Medulla oblongata (tissue), 1 donor: ENCODE measurements around the gene ROBO1.

Experiments used
- DNase-seq: peaks from one replicate; pipeline ENCODE4 v3.0.0-alpha.2; 2015; ENCODE audit errors: extremely low spot score

Gene ROBO1

DNA sequence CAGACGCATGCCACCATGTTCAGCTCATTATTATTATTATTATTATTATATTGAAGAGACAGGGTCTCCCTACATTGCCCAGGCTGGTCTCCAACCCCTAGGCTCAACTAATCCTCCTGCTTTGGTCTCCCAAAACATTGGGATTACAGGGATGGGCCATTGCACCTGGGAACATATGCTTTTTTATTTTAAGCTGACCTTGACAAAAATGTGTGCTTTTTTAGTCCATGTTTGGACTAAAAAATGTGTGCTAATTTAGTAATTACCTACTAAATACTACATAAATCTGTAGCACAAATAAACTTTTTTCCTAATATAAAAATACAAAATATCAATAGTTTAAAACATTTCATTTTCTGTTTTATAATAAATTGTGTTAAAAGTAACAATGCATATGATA, 693.2 kb downstream of the ROBO1 start:
- DNase-seq, result no peak

DNA sequence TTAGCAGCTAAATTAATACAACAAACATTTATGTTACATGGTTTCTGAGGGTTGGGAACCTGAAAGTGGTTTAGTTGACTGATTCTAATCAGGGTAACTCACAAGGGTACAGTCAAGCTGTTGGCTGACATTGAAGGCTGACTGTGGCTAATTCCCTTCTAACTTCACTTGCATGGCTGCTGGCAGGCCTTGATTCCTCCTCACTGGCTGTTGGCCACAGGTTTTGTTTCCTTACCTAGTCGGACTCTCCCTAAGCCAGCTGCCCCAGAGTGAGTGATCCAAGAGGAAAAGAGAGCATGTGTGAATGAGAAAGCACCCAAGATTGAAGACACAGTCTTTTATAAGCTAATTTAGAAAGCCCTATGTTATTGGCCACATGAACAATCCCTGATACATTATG, 700.1 kb downstream of the ROBO1 start:
- no peak for DNase-seq

DNA sequence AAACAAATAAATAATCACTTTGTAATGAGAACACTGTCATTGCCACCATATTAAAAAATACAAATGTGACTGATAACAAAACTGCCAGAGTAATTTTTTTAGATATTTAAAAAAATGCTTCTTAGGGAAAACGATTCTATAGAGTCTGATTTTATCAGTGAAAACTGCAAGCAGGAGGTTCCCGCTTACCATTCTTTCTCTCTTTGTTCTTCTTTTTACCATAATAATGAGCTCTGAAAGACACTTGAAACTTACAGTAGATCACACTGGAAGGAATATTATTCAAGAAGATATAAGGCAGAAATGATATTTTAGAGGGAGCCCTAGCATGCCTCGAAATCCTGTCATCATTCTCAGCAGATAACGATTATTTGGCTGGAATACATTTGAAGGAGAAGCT, 701.3 kb downstream of the ROBO1 start:
- no peak for DNase-seq

DNA sequence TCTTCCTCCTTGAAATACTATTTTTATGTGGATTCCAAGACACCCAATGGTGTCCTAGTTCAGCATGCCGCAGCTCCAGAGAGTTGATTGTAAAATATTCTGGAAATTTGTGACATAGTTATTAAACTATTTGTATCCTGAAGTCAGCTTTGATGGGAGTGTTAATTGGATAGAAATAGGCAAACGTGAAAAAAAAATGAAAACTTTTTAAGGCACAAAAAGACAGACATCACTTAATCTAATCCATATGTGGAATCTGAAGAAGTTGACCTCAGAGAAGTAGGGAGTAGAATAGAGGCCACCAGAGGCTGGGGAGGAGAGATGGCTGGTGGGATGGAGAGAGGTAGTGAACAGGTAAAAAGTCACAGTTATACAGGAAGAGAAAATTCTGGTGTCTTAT, 704.2 kb downstream of the ROBO1 start:
- DNase-seq, result no peak

DNA sequence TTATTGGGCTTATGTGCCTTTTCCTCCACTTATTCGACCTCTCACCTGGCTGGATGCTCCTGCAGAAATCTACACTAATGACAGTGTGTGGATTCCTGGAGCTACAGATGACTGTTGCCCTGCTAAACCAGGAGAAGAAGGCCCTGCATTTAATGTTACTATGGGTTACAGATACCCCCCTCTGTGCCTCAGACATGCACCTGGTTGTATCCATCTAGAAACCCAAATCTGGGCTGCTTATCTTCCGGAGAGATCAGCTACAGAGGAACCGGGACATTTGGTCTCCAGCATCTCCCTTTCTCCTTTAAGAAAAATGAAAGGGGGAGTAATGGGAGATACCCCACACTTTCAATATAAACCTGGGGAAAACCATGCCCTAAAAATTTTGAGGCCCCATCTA, 710.0 kb downstream of the ROBO1 start:
- no peak for DNase-seq

DNA sequence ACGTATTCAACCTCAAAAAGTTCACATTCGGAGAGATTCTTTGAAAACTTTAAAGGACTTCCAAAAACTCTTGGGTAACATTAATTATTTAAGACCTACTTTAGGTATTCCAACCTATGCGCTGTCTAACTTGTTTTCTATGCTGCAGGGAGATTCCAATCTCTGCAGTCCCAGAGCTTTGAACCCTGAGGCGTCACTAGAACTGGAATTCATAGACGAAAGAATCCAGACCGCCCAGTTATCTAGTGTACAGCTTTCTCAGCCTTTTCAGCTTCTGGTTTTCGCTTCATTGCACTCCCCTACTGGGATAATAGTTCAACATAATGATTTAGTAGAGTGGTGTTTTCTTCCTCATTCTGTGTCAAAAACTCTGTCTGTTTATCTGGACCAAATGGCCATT, 711.3 kb downstream of the ROBO1 start:
- no peak for DNase-seq

DNA sequence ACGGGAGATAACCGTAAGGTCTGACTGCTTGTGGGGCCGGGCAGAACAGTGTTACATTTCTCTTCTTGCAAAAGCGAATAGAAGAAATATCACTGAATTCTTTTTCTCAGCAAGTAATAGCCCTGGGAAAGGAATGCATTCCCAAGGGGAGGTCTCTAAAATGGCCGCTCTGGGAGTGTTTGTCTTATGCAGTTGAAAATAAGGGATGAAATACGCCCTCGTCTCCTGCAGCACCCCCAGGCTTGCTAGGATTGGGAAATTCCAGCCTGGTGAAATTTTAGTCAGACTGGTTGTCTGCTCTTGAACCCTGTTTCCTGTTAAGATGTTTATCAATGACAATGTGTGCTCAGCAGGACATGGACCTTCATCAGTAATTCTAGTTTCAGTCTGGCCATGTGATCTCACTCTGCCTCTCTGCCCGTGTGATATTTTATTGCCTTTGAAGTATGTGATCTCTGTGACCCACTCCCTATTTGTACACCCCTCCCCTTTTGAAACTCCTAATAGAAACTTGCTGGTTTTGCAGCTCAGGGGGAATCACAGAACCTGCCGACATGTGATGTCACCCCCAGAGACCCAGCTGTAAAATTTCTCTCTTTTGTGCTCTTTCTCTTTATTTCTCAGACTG, 715.6 kb downstream of the ROBO1 start:
- no peak for DNase-seq

DNA sequence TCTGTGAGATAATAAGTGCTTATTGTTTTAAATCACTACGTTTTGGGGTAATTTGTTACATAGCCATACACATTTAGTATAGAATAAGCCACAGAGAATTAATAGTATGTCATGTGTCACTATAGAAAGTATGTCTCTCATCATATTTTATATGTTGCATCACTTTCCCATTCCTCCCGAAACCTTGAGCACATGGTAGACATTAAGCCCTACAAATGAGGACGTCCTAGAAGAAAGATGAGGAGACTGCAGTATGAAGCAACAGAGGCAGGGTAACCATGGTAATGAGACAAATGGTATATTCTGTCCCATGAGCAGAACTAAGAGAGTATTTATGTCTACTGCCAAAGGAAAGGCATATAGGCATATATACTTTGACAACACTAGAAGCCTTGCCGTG, 720.2 kb downstream of the ROBO1 start:
- no peak for DNase-seq

DNA sequence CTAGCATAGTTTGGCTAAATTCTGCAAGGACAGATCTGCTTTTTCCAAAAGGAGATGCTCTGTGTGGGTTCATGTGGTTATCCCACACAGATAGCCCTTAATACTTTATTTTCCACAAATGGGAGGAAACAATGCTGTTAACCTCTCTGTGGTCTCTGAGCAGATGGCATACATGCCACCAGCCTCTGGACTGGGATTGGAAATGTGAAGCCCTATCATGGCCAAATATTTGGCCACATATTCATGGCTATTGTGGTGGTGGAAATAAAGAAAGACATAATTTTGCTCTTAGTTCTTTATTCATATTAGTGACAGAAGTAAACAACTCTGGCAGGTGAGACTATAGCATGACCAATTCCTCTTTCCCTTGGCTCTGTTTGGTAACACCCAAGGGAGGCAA, 726.2 kb downstream of the ROBO1 start:
- no peak for DNase-seq

DNA sequence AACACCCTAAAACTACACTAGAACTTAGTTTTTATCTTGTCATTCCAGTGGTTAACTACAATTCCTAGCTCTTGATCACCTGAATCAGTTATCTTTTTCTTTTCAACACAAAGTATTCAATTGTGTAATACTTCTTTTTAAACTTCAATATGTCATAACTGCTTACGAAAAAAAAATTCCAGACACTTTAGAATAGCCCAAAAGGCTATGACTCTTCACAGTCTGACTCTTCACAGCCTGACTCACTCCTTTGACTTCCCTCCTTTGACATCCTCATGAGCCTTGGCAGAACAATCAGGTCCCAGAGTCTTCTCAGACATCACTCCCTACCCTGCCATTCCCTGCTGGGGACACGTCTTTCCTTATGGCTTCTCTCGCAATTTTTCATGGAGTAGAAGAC, 727.1 kb downstream of the ROBO1 start:
- no peak for DNase-seq

DNA sequence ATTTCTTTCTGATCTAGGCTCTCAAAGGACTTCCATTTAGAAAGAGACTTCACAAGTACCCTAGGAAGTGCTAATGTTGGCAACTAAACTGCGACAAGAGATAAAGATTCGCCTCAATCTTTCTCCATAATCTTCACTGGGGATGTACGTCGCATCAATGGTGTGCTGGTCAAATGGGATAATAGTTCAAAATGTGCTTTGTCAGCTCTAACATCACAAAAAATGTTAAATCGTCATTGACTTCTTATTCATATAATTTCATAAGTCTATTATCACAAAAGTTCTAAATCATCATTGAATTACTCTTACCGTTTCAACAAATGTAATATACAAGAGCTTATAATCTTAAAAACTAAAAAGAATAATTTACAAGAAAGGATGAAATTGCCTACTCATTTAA, 727.7 kb downstream of the ROBO1 start:
- DNase-seq, result no peak

DNA sequence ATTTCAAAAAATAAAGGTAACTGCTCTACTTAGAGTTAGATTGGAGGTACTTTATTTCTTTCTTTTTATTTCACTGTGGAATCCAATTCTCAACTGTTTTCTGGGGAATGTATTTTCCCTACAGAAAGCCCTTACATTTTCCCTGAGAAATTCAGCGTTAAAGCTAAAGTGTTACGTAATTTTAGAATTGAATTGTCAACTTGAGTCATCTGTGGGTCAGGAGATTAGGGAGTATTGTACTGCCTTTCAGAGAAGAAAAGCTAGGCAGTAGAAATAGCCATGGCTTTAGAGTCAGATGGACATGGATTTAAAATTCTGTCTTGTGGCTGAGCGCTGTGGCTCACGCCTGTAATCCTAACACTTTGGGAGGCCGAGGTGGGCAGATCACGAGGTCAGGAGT, 728.6 kb downstream of the ROBO1 start:
- DNase-seq, result no peak

DNA sequence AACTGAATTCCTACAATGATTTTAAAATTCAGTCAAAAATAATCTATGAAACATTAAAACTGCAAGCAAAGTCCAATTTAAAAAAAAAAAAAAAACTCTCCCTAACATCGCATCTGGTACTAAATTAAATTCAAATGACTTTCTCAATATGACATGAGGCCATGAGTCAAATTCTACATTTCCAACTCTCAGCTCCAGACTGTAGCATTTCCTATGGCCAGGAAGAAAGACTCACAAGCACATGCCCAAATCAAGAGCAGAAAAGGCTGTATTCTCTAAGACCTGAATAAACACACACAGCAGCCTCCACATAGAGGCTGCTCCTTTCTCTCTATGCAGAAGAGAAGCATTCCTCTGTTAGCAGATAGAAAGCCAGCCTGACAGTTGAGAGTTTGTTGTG, 729.2 kb downstream of the ROBO1 start:
- no peak for DNase-seq

DNA sequence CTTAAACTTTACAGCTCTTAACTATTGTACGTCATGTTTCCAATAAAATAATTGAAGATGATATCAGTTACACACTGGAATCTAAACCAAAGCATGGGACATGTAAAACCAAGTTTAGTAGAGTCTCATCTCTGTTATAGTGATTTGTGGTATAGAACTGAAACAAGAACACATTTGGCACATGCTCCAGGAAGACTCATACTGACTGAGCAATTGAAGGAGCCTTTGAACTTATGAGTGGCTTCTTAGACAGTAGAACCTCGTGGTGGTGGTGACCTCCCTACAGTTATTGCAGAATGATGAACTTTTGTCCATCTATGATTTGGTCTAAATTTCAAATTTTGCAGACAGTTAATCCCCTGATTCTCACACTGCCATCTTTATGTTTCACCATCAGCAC, 729.7 kb downstream of the ROBO1 start:
- no peak for DNase-seq

DNA sequence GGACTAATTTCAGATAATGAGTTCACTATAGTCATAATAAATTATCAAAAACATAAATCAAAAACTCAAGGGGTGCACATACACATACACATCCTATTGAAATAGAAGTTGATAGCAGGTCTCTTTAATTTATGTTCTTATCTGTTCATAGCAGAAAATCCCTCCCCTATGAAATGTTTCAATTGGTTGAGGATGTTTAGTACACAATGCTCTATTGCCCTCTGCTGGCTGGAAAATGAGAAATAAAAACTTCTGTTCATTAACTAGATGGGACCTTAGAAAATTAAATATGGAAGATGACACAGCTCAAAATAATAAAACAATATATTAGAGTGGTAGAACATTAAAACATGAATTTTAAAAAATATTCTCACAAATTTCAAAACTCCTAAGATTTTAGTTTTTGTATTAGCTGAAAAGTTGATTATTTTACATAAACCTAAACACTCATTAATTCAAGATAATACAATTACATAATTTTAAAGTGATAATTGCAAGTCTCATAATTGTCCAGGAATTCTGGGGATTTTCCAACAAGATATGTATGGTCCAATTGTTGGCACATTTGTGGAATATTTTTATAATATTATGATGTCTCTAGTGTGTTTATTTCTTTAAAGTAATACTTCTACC, 735.0 kb downstream of the ROBO1 start:
- DNase-seq, result peak; percentile 83

DNA sequence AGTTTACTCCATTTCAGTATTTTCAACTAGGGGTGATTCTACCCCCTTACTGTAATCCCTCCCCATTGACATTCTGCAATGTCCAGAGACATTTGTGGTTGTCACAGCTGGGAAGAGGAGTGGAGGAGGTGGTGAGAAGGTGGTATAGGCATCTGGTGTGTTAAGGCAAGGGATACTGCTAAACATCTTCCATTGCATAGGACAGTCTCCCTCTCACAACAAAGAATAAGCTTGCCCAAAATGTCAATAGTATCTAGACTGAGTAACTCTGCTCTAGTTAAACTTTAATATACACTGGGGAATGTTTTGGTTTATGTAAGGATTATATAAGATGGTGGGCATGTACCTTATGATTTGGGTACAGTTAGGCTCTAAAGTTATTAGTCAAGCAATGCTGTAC, 737.6 kb downstream of the ROBO1 start:
- DNase-seq, result no peak

DNA sequence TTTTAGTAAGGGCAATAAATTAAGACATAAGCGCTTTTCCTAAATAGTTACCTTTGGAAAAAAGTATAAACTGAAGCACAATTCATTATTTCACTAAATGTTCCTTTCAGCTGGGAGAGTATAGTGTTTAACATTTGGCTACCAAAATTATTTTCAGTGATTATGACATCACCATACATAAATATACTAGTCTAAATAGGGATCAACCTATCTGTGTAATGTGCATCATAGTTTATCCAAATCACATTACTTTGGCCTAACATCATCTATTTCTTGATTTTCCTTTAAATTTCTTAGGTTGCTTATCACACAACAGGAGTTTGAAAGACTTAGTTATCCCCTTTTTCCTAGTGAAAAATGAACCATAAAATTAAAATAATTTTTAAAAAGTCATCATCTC, 738.9 kb downstream of the ROBO1 start:
- no peak for DNase-seq

DNA sequence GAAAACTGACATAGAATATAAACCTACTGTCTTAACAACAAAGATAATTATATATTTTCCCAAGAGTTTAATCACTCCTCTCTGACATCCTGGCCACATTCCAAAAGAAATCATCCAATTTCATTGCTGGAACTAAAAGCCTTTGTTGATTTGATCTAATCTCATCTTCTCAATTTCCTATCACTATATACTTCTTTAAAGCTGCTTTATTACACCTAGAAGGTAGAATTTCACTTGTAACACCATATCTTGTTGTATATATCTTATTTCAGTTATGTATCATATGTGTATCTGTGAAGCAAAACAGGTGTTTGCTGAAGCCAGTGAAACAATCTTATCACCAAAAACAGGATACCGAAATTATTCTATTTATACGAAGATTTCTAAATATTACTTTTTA, 740.2 kb downstream of the ROBO1 start:
- no peak for DNase-seq

DNA sequence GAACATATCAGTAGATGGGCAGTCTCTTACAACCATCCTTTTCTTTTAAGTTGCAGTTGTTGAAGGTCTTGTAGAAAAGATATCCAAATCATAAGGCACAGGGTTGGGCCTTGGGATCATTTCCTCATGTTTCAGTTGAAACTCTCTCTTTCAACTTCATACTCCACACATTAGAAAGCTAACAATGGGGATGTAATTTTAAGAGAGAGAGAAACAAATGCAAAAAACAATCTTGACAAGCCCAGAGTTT, 747.9 kb downstream of the ROBO1 start:
- DNase-seq, result no peak

DNA sequence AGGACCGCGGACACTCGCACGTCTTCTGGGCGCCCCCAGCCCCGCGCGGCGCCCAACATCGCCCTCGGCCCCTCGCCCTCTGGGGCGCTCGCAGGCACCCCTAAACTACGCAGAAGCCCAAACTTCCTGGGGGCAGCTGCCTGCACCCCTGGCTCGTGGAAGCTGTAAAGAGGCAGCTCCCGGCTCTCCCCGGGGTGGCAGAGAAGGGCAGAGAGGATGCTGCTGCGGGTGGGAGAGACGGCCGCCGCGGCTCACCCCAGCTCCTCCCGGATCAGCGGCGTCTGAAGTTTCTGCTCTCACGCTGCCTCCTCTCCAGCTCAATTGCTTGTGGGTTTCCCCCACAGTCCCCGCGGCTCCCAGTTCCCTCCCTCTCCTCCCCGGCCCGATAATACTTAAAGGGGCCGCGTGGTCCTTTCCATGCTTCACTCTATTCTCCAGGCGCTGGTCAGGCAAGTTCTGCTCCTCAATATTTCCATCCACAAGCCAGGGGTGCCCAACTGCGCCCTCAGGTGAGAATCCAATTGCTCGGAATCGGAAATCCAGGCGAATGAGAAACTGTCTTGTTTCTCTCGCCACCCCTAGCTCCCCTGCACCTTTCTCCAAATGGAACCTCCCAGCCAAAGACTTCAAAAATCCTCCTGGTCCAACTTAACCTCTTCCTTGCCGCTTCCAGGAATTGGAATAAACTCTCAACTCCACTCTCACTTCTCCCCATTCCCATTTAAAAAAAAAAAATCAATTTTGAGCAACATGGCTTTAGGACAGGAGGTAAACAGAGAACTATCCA, 748.5 kb downstream of the ROBO1 start:
- peak; percentile 90 for DNase-seq

DNA sequence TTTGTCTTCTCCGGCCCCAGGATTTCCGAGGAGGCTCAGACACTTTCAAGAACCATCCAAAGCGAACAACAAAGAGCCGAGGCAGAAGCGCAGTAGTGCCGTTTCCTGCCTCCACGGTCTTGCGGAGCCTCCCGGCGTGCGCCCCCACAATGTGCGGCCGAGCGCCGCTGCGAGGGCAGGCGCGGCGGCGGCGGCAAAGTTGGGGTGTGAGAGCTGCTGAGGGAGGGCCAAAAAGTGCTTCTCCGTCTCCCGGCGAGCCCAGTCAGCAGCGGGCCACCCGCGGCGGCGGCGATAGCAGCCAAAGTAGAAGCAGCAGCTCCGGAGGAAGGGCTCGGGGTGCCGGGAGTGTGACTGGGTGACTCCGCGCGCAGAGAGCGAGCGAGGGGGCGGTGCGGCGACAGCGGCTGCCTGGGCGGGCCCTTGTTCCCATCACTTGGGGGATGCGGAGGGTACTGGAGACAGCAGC, 749.1 kb downstream of the ROBO1 start:
- peak; percentile 67 for DNase-seq

DNA sequence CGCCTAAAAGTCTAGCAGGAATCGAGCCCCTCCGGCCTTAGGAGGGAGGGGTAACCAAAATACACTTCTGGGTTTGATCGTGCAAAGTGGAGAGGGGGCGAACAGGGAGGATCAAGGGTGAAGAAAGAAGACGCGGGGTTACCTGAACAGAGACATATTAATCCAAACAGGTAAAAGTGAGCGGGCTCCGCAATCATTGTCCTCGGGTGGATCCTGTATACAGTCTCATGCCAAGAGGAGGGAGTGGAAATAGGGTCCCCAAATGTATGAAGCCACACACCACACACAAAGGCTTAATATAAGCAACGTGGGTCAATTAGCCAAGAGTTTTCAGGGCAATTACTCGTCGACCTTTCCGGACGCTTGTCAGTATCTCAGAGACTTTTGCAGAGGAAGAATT, 749.5 kb downstream of the ROBO1 start:
- DNase-seq, result no peak

DNA sequence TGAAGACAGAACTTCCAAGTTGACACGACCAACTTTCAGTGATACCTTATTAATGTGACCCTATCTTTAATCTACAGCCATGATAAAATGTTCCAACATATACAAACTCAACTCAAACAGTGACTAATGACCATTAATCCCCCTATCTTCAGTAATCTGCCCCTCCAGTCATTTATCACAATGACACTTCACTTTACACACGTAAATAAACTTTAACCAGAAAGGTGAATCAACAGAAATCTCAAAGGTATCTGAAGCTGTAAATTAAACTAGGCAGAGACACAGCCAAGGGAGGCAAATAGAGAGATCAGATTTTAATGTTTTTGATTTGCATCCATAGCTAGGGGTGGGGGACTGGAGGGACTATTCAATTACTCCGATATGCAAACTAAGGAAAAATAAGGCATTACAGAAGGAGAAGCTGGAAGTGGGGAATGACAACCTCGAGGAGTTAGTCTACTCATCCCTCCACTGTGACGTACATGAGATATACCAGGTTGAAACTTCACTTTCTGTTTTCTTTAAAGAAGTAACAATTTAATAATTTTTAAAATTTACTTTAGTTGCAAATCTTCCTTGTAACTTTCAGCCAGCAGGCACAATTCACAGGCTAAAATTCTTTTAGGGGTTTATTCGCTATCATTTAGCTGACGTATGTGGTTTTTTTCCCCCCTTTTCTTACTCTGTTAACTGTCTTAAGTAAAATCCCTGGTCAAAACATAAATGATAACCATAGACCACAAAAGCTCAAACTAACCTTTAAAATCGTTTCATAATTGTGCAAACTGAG, 751.0 kb downstream of the ROBO1 start:
- no peak for DNase-seq
